GM06990 (cell line): ENCODE results near the gene E2F8.

Source experiments
- DNase-seq: peaks from one replicate; pipeline ENCODE4 v3.0.0-alpha.2; 2011; ENCODE audit not compliant: insufficient read length; ENCODE audit errors: extremely low read depth
- H3K27me3 ChIP-seq: replicated peaks from 2 replicates; pipeline ENCODE4 v1.6.0; 2011; ENCODE audit warnings: low read length; ENCODE audit not compliant: control insufficient read depth, insufficient read depth
- H3K36me3 ChIP-seq: 2 replicates; pipeline ENCODE4 v1.5.1; 2011; ENCODE audit warnings: low read length; ENCODE audit not compliant: control insufficient read depth, insufficient read depth
- H3K4me3 ChIP-seq: replicated peaks from 2 replicates; pipeline ENCODE4 v1.5.1; 2011; ENCODE audit warnings: low read depth, mild to moderate bottlenecking, control low read depth, low read length
- TF ChIP-seq, protein P1 (sequence below): IDR thresholded peaks from 2 replicates; pipeline ENCODE4 v1.5.1; 2011; ENCODE audit warnings: low read length, control low read depth, mild to moderate bottlenecking, inconsistent platforms; ENCODE audit not compliant: insufficient read depth, poor library complexity, severe bottlenecking

E2F8 gene

DNA sequence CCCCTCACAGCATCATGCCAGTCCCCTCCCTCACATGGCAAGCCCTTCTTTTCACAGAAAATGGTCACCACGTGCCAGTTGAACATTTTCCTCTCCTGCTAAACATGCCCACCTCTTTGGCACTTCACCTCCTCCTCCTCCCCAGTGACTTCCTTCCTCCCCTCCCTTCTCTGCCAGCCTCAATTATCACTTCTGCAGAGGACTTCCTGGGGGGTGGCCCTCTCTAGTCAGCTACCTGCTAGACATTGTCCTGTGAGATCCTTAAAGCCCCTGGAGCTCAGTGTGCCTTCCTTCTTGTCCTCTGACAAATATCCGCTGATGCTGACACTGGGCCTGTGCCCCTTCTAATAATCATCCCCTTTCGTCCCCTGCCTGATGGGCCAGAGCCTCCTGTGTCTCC, 43.2 kb upstream of the E2F8 start:
- no peaks in the 10 kb centered on the region for H3K36me3 ChIP-seq
- H3K27me3 ChIP-seq = no peaks in the 10 kb centered on the region
- DNase-seq = no peak
- H3K4me3 ChIP-seq = no peak overlapping the region
- TF ChIP-seq, protein P1, sequence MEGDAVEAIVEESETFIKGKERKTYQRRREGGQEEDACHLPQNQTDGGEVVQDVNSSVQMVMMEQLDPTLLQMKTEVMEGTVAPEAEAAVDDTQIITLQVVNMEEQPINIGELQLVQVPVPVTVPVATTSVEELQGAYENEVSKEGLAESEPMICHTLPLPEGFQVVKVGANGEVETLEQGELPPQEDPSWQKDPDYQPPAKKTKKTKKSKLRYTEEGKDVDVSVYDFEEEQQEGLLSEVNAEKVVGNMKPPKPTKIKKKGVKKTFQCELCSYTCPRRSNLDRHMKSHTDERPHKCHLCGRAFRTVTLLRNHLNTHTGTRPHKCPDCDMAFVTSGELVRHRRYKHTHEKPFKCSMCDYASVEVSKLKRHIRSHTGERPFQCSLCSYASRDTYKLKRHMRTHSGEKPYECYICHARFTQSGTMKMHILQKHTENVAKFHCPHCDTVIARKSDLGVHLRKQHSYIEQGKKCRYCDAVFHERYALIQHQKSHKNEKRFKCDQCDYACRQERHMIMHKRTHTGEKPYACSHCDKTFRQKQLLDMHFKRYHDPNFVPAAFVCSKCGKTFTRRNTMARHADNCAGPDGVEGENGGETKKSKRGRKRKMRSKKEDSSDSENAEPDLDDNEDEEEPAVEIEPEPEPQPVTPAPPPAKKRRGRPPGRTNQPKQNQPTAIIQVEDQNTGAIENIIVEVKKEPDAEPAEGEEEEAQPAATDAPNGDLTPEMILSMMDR = no peak

DNA sequence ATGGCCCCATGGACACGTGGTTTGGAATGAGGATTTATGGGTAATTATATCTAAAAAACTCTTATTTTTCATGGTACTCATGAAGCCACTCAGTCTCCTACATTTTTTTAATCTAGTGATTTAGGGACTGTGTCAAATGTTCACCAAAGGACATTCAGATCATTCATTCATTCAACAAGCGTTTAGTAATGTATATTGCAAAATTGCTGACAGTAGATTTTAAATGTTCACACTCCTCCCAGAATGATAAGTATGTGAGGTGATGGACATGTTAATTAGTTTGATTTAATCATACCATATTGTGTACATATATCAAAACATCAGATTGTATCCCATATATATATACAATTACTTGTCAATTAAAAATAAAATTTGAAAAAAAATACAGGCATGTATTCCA, 40.8 kb upstream of the E2F8 start:
- no peak overlapping the region for H3K4me3 ChIP-seq
- TF ChIP-seq, protein P1 = no peak
- H3K36me3 ChIP-seq = no peaks in the 10 kb centered on the region
- H3K27me3 ChIP-seq = no peaks in the 10 kb centered on the region
- no peak for DNase-seq

DNA sequence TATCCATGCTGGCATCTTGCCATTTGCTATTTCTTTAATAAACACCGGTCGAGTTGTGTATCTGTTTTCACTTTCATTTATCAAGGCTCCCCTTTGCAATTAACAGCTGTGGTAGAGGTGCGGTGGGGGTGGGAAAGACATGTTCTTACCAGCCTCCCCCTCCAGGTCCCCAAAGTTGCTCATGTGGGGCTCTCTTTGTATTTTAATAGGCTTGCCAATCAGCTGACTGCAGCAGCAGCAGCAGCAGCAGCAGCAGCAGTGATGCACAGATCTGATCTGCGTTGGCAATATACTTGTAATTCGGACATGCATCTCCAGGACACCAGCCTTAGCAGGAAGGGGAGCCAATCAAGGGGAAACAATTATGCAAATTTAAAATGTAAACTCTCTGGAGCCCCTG, 40.3 kb upstream of the E2F8 start:
- Histone ChIP-seq H3K36me3 (no peaks in the 10 kb centered on the region), H3K27me3 (no peaks in the 10 kb centered on the region), H3K4me3 (no peak overlapping the region; the same call in 1 of the 2 replicates)
- DNase-seq = peak; percentile 15
- TF ChIP-seq, protein P1 = no peak

DNA sequence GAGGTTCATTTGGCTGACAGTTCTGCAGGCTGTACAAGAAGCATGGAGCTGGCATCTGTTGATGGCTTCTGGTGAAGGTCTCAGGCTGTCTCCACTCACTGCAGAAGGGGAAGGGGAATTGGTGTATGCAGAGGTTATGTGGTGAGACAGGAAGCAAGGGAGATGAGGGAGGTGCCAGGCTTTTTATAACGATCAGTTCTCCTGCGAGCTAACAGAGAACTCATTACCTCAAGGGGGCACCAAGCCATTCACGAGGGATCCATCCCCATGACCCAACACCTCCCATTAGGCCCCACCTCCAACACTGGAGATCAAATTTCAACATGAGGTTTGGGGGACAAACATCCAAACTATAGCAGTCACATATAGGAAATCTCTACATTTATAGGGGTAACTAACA, 38.7 kb upstream of the E2F8 start:
- TF ChIP-seq, protein P1 = no peak
- no peak for DNase-seq
- Histone ChIP-seq H3K4me3 (no peak overlapping the region), H3K36me3 (no peaks in the 10 kb centered on the region), H3K27me3 (no peaks in the 10 kb centered on the region)

DNA sequence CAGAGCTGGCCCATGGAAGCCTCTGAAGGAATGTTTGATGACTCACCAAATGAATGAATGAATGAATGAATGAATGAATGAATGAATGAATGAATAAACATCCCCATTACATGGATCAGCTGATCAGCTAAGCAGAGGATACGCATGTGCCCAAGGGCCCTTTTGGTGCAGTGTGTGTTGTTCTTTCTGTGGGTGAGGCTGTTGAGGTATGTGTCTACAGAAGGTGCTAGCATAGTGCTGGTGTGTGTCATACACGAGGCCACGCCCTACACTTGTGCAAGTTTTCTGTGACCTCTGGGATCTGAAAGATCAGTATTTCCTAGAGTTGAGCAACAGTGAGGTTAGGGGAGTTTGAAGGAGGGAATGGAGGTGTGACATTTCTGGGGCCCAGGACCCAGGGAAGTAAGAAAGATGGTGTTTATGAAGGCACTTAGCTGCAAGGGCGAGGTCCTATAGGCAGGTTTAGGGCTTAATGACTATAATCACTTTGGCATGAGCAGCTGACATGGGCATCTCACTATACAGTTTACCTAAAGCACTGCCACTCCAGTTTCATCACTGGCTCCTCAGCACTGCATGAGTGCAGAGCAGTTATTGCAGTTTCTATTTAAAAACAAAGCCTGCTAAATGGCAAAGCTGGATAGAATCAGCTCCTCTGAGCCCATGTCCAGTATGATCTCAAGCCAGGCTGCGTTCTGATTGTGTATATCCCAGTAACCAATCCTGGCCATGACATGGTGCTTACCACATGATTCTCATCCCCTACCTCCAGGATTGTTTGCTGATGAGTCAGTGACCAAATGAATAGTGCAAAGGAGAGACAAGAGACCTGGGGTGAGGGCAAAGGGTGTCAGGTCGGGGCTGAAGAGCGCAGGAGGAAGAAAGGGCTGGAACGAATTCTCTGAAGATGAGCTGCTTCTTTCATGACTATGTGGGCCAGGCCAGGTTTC, 36.4 kb upstream of the E2F8 start:
- no peaks in the 10 kb centered on the region for H3K36me3 ChIP-seq
- DNase-seq = no peak
- H3K27me3 ChIP-seq = no peaks in the 10 kb centered on the region
- TF ChIP-seq, protein P1 = no peak
- H3K4me3 ChIP-seq = no peak overlapping the region
